H1 (cell line): ENCODE results near the gene SLC7A14. TPM values are rescaled to one million over a fixed set of nuclear protein-coding genes. Genes with fewer than 3 reads are reported as not detected.

Source experiments
- CTCF ChIA-PET: fragments of 300-600 bp; sonication (Branson Sonifier 250); formaldehyde crosslinking; loops from one replicate; lab custom pipeline; 2021; ENCODE audit not compliant: partially characterized antibody; lab: Charles Lee
- POLR2A ChIA-PET: fragments of 300-600 bp; sonication (Branson Sonifier 250); formaldehyde crosslinking; loops from one replicate; lab custom pipeline; 2021; ENCODE audit warnings: inconsistent platforms; ENCODE audit not compliant: partially characterized antibody; lab: Charles Lee
- DNase-seq, 2 experiments: peaks; one replicate each; pipeline versions ENCODE4 v3.0.0 to v3.0.0-alpha.2; 2010 to 2022; ENCODE audit warnings: low spot score in 2 of 2, low read depth in 1 of 2, mixed read lengths in 1 of 2
- FAIRE-seq: peaks from 2 replicates; lab custom pipeline; 2011; peaks lifted over from hg19 to GRCh38; lab: Jason Lieb, UNC
- H2AFZ ChIP-seq: 2 replicates; pipeline ENCODE4 v1.8.1; 2012; ENCODE audit warnings: low read length, inconsistent platforms
- H2AK5ac ChIP-seq: 2 replicates; pipeline ENCODE4 v1.6.1; 2013; ENCODE audit warnings: low read depth, low read length
- H2BK120ac ChIP-seq: replicated peaks from 2 replicates; pipeline ENCODE3; 2013; ENCODE audit warnings: low read depth, low read length, inconsistent platforms
- H2BK12ac ChIP-seq: 2 replicates; pipeline ENCODE4 v1.6.1; 2013; ENCODE audit warnings: low read depth, low read length
- H2BK15ac ChIP-seq: 2 replicates; pipeline ENCODE4 v1.6.1; 2013; ENCODE audit warnings: low read length
- H2BK20ac ChIP-seq: 2 replicates; pipeline ENCODE4 v1.6.1; 2013; ENCODE audit warnings: low read length
- H2BK5ac ChIP-seq: 2 replicates; pipeline ENCODE4 v1.6.1; 2013; ENCODE audit warnings: low read depth, low read length
- H3K14ac ChIP-seq: 2 replicates; pipeline ENCODE4 v1.6.1; 2013; ENCODE audit warnings: inconsistent platforms; ENCODE audit not compliant: insufficient read length
- H3K18ac ChIP-seq: 2 replicates; pipeline ENCODE4 v1.6.1; 2013; ENCODE audit warnings: low read length; ENCODE audit errors: extremely low read depth
- H3K23ac ChIP-seq: 2 replicates; pipeline ENCODE4 v1.6.1; 2013; ENCODE audit warnings: inconsistent platforms; ENCODE audit not compliant: insufficient read length
- H3K23me2 ChIP-seq: 2 replicates; pipeline ENCODE4 v1.6.1; 2013; ENCODE audit warnings: low read depth, low read length
- H3K27ac ChIP-seq: 2 replicates; pipeline ENCODE4 v1.6.1; 2011; ENCODE audit warnings: low read depth, low read length, inconsistent platforms
- H3K27me3 ChIP-seq, 4 experiments: replicated peaks in 1 of 4; 1 replicate in 1 of 4; 2 replicates in 3 of 4; pipeline versions ENCODE4 v1.6.1 to v1.8.1; 2011 to 2013; ENCODE audit warnings: low read length in 3 of 4, mild to moderate bottlenecking in 3 of 4, inconsistent platforms in 2 of 4, mixed read lengths in 2 of 4, moderate library complexity in 1 of 4; ENCODE audit not compliant: control insufficient read depth in 3 of 4, insufficient read depth in 3 of 4; ENCODE audit errors: extremely low read depth in 1 of 4
- H3K36me3 ChIP-seq, 4 experiments: 2 replicates each; pipeline versions ENCODE4 v1.6.1 to v1.8.1; 2011 to 2013; ENCODE audit warnings: mild to moderate bottlenecking in 4 of 4, low read length in 3 of 4, moderate library complexity in 2 of 4, control low read depth in 1 of 4, inconsistent platforms in 1 of 4; ENCODE audit not compliant: insufficient read depth in 4 of 4, control insufficient read depth in 2 of 4
- H3K4ac ChIP-seq: replicated peaks from 2 replicates; pipeline ENCODE3; 2013; ENCODE audit warnings: low read length, low read depth, mixed read lengths, inconsistent platforms; ENCODE audit not compliant: insufficient read length
- H3K4me1 ChIP-seq, 4 experiments: replicated peaks in 1 of 4; 1 replicate in 1 of 4; 2 replicates in 3 of 4; pipeline versions ENCODE4 v1.6.1 to v1.8.1; 2011 to 2013; ENCODE audit warnings: low read length in 3 of 4, inconsistent platforms in 2 of 4, mixed read lengths in 1 of 4; ENCODE audit not compliant: insufficient read depth in 4 of 4, control insufficient read depth in 3 of 4
- H3K4me2 ChIP-seq, 2 experiments: 2 replicates each; pipeline versions ENCODE4 v1.6.1 to v1.8.1; 2011 to 2013; ENCODE audit warnings: low read depth in 2 of 2, low read length in 2 of 2, control low read depth in 1 of 2, inconsistent platforms in 1 of 2, mild to moderate bottlenecking in 1 of 2; ENCODE audit not compliant: insufficient read depth in 1 of 2
- H3K4me3 ChIP-seq, 4 experiments: fragments of 200-600, 300-600 bp in 1 of 4; sonication (generic), shearing (Covaris generic), sonication (Bioruptor Twin) in 1 of 4; 2 replicates each; pipeline versions ENCODE4 v1.5.1 to v1.8.1; 2011 to 2016; ENCODE audit warnings: low read length in 4 of 4, low read depth in 3 of 4, control low read depth in 2 of 4, inconsistent platforms in 2 of 4, mild to moderate bottlenecking in 2 of 4, mixed read lengths in 1 of 4, moderate library complexity in 1 of 4; ENCODE audit not compliant: insufficient read depth in 2 of 4; ENCODE audit errors: extremely low read depth in 1 of 4
- H3K56ac ChIP-seq: replicated peaks from 2 replicates; pipeline ENCODE3; 2013; ENCODE audit warnings: low read depth, mild to moderate bottlenecking, mixed read lengths, low read length, inconsistent platforms; ENCODE audit not compliant: insufficient read length
- H3K79me1 ChIP-seq: 2 replicates; pipeline ENCODE4 v1.6.1; 2013; ENCODE audit warnings: low read depth, low read length, control low read depth
- H3K79me2 ChIP-seq, 2 experiments: 2 replicates each; pipeline versions ENCODE4 v1.6.1 to v1.8.1; 2012 to 2013; ENCODE audit warnings: low read length in 2 of 2, mild to moderate bottlenecking in 2 of 2, inconsistent platforms in 1 of 2; ENCODE audit not compliant: insufficient read depth in 2 of 2, control insufficient read depth in 1 of 2
- H3K9ac ChIP-seq, 4 experiments: replicated peaks in 1 of 4; 1 replicate in 1 of 4; 2 replicates in 3 of 4; pipeline versions ENCODE4 v1.6.1 to v1.8.1; 2011 to 2013; ENCODE audit warnings: low read depth in 3 of 4, low read length in 3 of 4, control low read depth in 2 of 4, mild to moderate bottlenecking in 2 of 4, moderate library complexity in 2 of 4, inconsistent platforms in 1 of 4; ENCODE audit errors: extremely low read depth in 1 of 4
- H3K9me3 ChIP-seq, 2 experiments: 2 replicates each; pipeline versions ENCODE4 v1.6.1 to v1.8.1; 2012 to 2013; ENCODE audit warnings: mild to moderate bottlenecking in 2 of 2, moderate library complexity in 2 of 2, control low read depth in 1 of 2, inconsistent platforms in 1 of 2, low read depth in 1 of 2, low read length in 1 of 2, mixed read lengths in 1 of 2; ENCODE audit not compliant: insufficient read depth in 2 of 2
- H4K20me1 ChIP-seq, 2 experiments: replicated peaks in 1 of 2; 2 replicates each; pipeline versions ENCODE3 to v1.8.1; 2011 to 2013; ENCODE audit warnings: inconsistent platforms in 2 of 2, low read length in 2 of 2, mild to moderate bottlenecking in 1 of 2; ENCODE audit not compliant: insufficient read depth in 2 of 2, control insufficient read depth in 1 of 2
- H4K5ac ChIP-seq: 2 replicates; pipeline ENCODE4 v1.6.1; 2013; ENCODE audit warnings: low read length, low read depth, mixed read lengths, inconsistent platforms; ENCODE audit not compliant: insufficient read length
- H4K8ac ChIP-seq: 2 replicates; pipeline ENCODE4 v1.8.0; 2013; ENCODE audit warnings: mild to moderate bottlenecking, moderate library complexity, low read length, inconsistent platforms; ENCODE audit not compliant: insufficient read depth; ENCODE audit errors: extremely low read depth
- H4K91ac ChIP-seq: replicated peaks from 2 replicates; pipeline ENCODE3; 2013; ENCODE audit warnings: low read length, mixed read lengths, inconsistent platforms; ENCODE audit not compliant: insufficient read length
- EGR1 ChIP-seq: IDR thresholded peaks from 2 replicates; pipeline ENCODE4 v1.6.1; 2011; ENCODE audit warnings: low read depth, low read length, borderline replicate concordance
- KDM4A ChIP-seq: IDR thresholded peaks from one replicate; pipeline ENCODE4 v1.7.1; 2012; ENCODE audit warnings: low read depth, mild to moderate bottlenecking, moderate library complexity, low read length, inconsistent platforms; ENCODE audit not compliant: severe bottlenecking
- POLR2AphosphoS5 ChIP-seq: IDR thresholded peaks from 2 replicates; pipeline ENCODE4 v1.6.1; 2011; ENCODE audit warnings: low read depth, low read length
- RFX5 ChIP-seq: IDR thresholded peaks from 2 replicates; pipeline ENCODE4 v1.6.1; 2011; ENCODE audit warnings: low read depth, low read length, improper control_type of control experiment, borderline replicate concordance
- SIRT6 ChIP-seq: IDR thresholded peaks from one replicate; pipeline ENCODE4 v1.7.1; 2012; ENCODE audit warnings: low read length, inconsistent platforms
- SP2 ChIP-seq: IDR thresholded peaks from 2 replicates; pipeline ENCODE4 v1.6.1; 2012; ENCODE audit warnings: mild to moderate bottlenecking, low read length, inconsistent platforms
- TAF7 ChIP-seq: optimal IDR thresholded peaks from 2 replicates; pipeline ENCODE3; 2011; ENCODE audit warnings: low read depth, mild to moderate bottlenecking, inconsistent platforms, low read length, moderate library complexity, borderline replicate concordance
- YY1 ChIP-seq: IDR thresholded peaks from 2 replicates; pipeline ENCODE4 v1.6.1; 2011; ENCODE audit warnings: low read depth, mild to moderate bottlenecking, low read length
- WGBS, 2 experiments: shearing (Covaris generic) in 1 of 2; methylation state at CpG; one replicate each; pipeline versions ENCODE4 v1.1.6 to v1.1.7; 2013 to 2015; ENCODE audit warnings: low lambda C conversion rate in 2 of 2, mixed read lengths in 2 of 2, inconsistent platforms in 1 of 2, low coverage in 1 of 2, missing lambda C conversion rate in 1 of 2; ENCODE audit not compliant: insufficient replicate concordance in 2 of 2, insufficient coverage in 1 of 2, insufficient read length in 1 of 2; ENCODE audit errors: extremely low coverage in 1 of 2, missing lambda C conversion rate in 1 of 2; 5-methylcytosine and 5-hydroxymethylcytosine counted together
- polyA plus RNA-seq, 7 experiments: library from polyadenylated mRNA; depleted of rRNA in 3 of 7; stranded (reverse) in 5 of 7; unstranded in 2 of 7; fragments of >200 nt in 5 of 7; fragments of 200-250 nt in 2 of 7; gene quantifications; 1 replicate in 5 of 7; 2 replicates in 1 of 7; 4 replicates in 1 of 7; pipeline versions ENCODE4 v1.2.1 to v1.2.3, GENCODE V29; 2011 to 2013; ENCODE audit warnings: missing spikeins in 2 of 7, mixed read lengths in 2 of 7
- total RNA-seq: library from RNA; stranded (reverse); fragmentation: NEBNext Ultra II Directional; extraction: Animal tissue kit (Norgen Biotek cat#: 25700); gene quantifications from 2 replicates; pipeline ENCODE4 v1.2.1, GENCODE V29; 2021

The SLC7A14 gene
- total and polyA plus RNA-seq, 2 of the 8 experiments (the other 6 are each of a cell fraction or from before 2014, with no cell fraction given) = 0.21 to 0.95 TPM

GRCh38 chr3:170437176-170437575 lies 148.7 kb downstream of the SLC7A14 start:
- Histone ChIP-seq H2BK15ac (no peak overlapping the region), H2BK20ac (no peak overlapping the region), H3K18ac (no peak overlapping the region), H2BK120ac (no peak overlapping the region), H3K23me2 (no peaks in the 10 kb centered on the region), H3K4ac (no peak overlapping the region), H2BK5ac (no peak overlapping the region), H2AK5ac (no peak overlapping the region), H3K79me2 (no peaks in the 10 kb centered on the region), H3K56ac (no peak overlapping the region), H2AFZ (no peak overlapping the region), H3K9me3 (no peaks in the 10 kb centered on the region), H4K91ac (no peak overlapping the region), H4K20me1 (no peaks in the 10 kb centered on the region), H3K9ac (no peak overlapping the region), H3K27ac (no peak overlapping the region), H3K4me3 (no peak overlapping the region), H3K23ac (no peak overlapping the region), H3K36me3 (no peaks in the 10 kb centered on the region), H3K4me2 (no peak overlapping the region), H3K79me1 (no peaks in the 10 kb centered on the region), H2BK12ac (no peak overlapping the region), H3K14ac (no peak overlapping the region), H3K4me1 (no peaks in the 10 kb centered on the region; a peak in 1 of 7 replicates), H3K27me3 (no peaks in the 10 kb centered on the region), H4K8ac (no peak overlapping the region), H4K5ac (no peak overlapping the region)
- ChIA-PET CTCF (interaction anchor here (1.1 to 3.1 kb wide), 5 partner anchors 13 to 372 kb away, joined by 3 to 17 read pairs (median 8); no protein-coding TSS in a partner anchor), POLR2A (no interaction called here)
- TF ChIP-seq POLR2AphosphoS5 (no peak), KDM4A (no peak), TAF7 (no peak), YY1 (no peak), EGR1 (no peak), RFX5 (no peak), SIRT6 (no peak), SP2 (no peak)
- no peak for FAIRE-seq
- WGBS, 2 experiments = 94% methylated on average over 4 of the region's 4 CpGs; no CpG with 5 or more reads in 1 of the 2 experiments
- DNase-seq = no peak
